Measurements from ENCODE around the gene ZNF709.
A peak's percentile ranks its signal among the peaks of the same experiment; 100 is the strongest.
"Not testable (repeated sequence)": the region's sequence is repeated elsewhere in the genome, so short reads cannot be mapped to it uniquely, and the experiment has no call there.

Gene ZNF709

GRCh38 chr19:12464139-12464538 is 20.5 kb downstream of the ZNF709 start:
- not testable (repeated sequence) for H3K4me3 ChIP-seq (ENCODE audit: insufficient read depth, low read depth, low read length, poor library complexity, severe bottlenecking); H3K27ac ChIP-seq (ENCODE audit: insufficient read depth, low read length, poor library complexity, severe bottlenecking); H3K27me3 ChIP-seq (replicated peaks; ENCODE audit: control insufficient read depth, insufficient read depth, low read length, poor library complexity, severe bottlenecking); H3K4me1 ChIP-seq (ENCODE audit: control insufficient read depth, insufficient read depth, low read length, poor library complexity, severe bottlenecking); DNase-seq
- Histone ChIP-seq H3K36me3 (ENCODE audit: control insufficient read depth, insufficient read depth, low read length) (peaks cover 24% of the 10 kb centered on the region), H3K9me3 (ENCODE audit: control insufficient read depth, low read length) (peaks cover 32% of the 10 kb centered on the region)

GRCh38 chr19:12453495-12453894 is 31.1 kb downstream of the ZNF709 start:
- H3K9me3 ChIP-seq (ENCODE audit: control insufficient read depth, low read length) = no peaks in the 10 kb centered on the region
- H3K27ac ChIP-seq (ENCODE audit: insufficient read depth, low read length, poor library complexity, severe bottlenecking) = no peak overlapping the region
- H3K36me3 ChIP-seq (ENCODE audit: control insufficient read depth, insufficient read depth, low read length) = no peaks in the 10 kb centered on the region
- H3K4me1 ChIP-seq (ENCODE audit: control insufficient read depth, insufficient read depth, low read length, poor library complexity, severe bottlenecking) = no peaks in the 10 kb centered on the region
- no peaks in the 10 kb centered on the region for H3K27me3 ChIP-seq (replicated peaks; ENCODE audit: control insufficient read depth, insufficient read depth, low read length, poor library complexity, severe bottlenecking)
- no peak overlapping the region for H3K4me3 ChIP-seq (ENCODE audit: insufficient read depth, low read depth, low read length, poor library complexity, severe bottlenecking)
- DNase-seq = no peak

DNA sequence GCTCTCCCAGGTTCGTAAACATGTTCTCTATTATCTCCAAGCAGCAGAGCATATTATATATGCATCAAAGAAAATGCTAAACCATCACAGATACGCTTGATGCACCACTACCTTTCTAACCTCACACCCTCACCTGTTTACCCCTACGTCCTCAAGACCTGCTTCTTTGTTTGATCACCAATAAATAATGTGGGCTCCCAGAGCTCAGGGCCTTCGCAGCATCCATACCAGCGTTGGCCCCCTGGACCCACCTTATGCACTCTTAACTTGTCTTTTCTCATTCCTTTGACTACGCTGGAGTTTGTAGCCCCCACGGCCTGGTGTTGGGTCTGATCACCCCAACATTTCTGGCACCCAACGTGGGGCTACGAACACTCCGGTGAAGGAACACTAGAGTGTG is 33.8 kb downstream of the ZNF709 start:
- no peaks in the 10 kb centered on the region for H3K9me3 ChIP-seq (ENCODE audit: control insufficient read depth, low read length)
- no peak for DNase-seq
- H3K4me3 ChIP-seq (ENCODE audit: insufficient read depth, low read depth, low read length, poor library complexity, severe bottlenecking) = no peak overlapping the region
- no peaks in the 10 kb centered on the region for H3K36me3 ChIP-seq (ENCODE audit: control insufficient read depth, insufficient read depth, low read length)
- no peaks in the 10 kb centered on the region for H3K4me1 ChIP-seq (ENCODE audit: control insufficient read depth, insufficient read depth, low read length, poor library complexity, severe bottlenecking)
- H3K27ac ChIP-seq (ENCODE audit: insufficient read depth, low read length, poor library complexity, severe bottlenecking) = no peak overlapping the region
- no peaks in the 10 kb centered on the region for H3K27me3 ChIP-seq (replicated peaks; ENCODE audit: control insufficient read depth, insufficient read depth, low read length, poor library complexity, severe bottlenecking)

DNA sequence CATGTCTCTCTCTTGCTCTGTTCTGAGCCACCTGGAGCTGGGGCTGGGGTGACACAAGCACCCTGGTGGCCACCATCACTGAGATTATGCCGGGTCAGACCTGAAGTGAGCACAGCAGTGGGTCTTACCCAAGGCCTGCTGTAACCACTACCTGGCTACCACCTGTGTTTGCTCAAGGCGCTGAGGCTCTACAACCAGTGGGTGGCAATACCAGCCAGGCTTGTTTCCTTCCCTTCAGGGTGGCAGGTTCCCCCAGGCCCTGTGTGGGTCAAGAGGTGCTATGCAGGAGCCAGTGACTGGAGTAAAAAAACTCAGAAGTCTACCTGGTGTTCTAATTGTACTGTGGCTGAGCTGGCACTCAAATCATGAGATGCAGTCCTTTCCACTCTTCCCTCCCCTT is 35.8 kb downstream of the ZNF709 start:
- no peak for DNase-seq
- Histone ChIP-seq H3K4me3 (ENCODE audit: insufficient read depth, low read depth, low read length, poor library complexity, severe bottlenecking) (no peak overlapping the region), H3K4me1 (ENCODE audit: control insufficient read depth, insufficient read depth, low read length, poor library complexity, severe bottlenecking) (no peaks in the 10 kb centered on the region), H3K36me3 (ENCODE audit: control insufficient read depth, insufficient read depth, low read length) (no peaks in the 10 kb centered on the region), H3K27ac (ENCODE audit: insufficient read depth, low read length, poor library complexity, severe bottlenecking) (no peak overlapping the region), H3K27me3 (replicated peaks; ENCODE audit: control insufficient read depth, insufficient read depth, low read length, poor library complexity, severe bottlenecking) (no peaks in the 10 kb centered on the region), H3K9me3 (ENCODE audit: control insufficient read depth, low read length) (no peaks in the 10 kb centered on the region)

- Histone ChIP-seq H3K27me3 (replicated peaks; ENCODE audit: control insufficient read depth, insufficient read depth, low read length, poor library complexity, severe bottlenecking) (no peaks in the 10 kb centered on the region), H3K27ac (ENCODE audit: insufficient read depth, low read length, poor library complexity, severe bottlenecking) (peak within 1 kb of the TSS; percentile 60), H3K4me3 (ENCODE audit: insufficient read depth, low read depth, low read length, poor library complexity, severe bottlenecking) (peak within 1 kb of the TSS; percentile 87), H3K4me1 (ENCODE audit: control insufficient read depth, insufficient read depth, low read length, poor library complexity, severe bottlenecking) (no peaks in the 10 kb centered on the region), H3K36me3 (ENCODE audit: control insufficient read depth, insufficient read depth, low read length) (no peaks in the 10 kb centered on the region), H3K9me3 (ENCODE audit: control insufficient read depth, low read length) (no peaks in the 10 kb centered on the region)
- DNase-seq = peak; percentile 91 to 99 (median 96)
Observed at GRCh38 chr19:12440541-12441316, 43.9 kb downstream of the ZNF709 start, which contains the start of gene ZNF443. ZNF443 (minus strand) TSS chr19:12441021; CDS start chr19:12440914, 107 bp downstream.

DNA sequence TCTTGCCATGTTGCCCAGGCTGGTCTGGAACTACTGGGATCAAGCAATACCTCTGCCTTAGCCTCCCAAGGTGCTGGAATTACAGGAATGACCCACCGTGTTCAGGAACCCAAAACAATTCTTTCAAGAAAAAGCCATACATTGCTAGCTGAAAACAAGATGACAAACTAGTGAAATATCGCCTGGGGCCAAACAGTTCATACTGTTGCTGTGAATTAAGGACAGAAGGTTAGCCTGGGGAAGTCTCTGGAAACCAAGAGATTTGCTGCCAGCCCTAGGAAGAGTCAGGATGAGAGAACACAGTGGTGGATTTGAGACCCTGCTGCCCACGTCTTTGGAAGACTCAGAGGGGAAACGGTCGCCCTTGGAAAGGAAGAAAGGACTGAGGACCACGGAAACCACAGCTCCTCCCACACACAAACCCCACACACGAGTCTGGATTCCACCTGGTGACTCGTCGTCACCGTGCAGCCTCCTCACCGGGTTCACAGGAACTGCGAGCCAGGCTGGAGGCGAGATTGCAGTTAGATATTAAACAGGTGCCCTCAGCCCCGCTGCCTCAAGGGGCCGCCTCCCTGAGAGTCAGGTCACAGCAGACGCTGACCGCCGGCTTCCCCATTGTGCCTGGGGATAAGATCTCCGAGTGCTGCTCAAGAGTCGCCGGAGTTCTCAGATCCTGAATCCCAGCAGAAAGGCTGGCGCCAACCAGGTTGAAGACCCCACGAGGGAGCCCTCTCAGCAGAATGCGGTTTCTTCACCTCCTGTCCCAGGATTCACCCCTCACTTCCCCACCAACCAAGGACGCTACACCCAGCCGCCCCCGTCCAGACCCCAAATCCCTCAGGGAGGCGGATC is 44.7 kb downstream of the ZNF709 start:
- not testable (repeated sequence) for H3K4me1 ChIP-seq (ENCODE audit: control insufficient read depth, insufficient read depth, low read length, poor library complexity, severe bottlenecking); H3K9me3 ChIP-seq (ENCODE audit: control insufficient read depth, low read length); H3K27me3 ChIP-seq (replicated peaks; ENCODE audit: control insufficient read depth, insufficient read depth, low read length, poor library complexity, severe bottlenecking); H3K36me3 ChIP-seq (ENCODE audit: control insufficient read depth, insufficient read depth, low read length)
- DNase-seq = peak; percentile 9 to 35 (median 32)
- peak overlapping the region; percentile 60 for H3K27ac ChIP-seq (ENCODE audit: insufficient read depth, low read length, poor library complexity, severe bottlenecking)
- peak overlapping the region; percentile 87 for H3K4me3 ChIP-seq (ENCODE audit: insufficient read depth, low read depth, low read length, poor library complexity, severe bottlenecking)

DNA sequence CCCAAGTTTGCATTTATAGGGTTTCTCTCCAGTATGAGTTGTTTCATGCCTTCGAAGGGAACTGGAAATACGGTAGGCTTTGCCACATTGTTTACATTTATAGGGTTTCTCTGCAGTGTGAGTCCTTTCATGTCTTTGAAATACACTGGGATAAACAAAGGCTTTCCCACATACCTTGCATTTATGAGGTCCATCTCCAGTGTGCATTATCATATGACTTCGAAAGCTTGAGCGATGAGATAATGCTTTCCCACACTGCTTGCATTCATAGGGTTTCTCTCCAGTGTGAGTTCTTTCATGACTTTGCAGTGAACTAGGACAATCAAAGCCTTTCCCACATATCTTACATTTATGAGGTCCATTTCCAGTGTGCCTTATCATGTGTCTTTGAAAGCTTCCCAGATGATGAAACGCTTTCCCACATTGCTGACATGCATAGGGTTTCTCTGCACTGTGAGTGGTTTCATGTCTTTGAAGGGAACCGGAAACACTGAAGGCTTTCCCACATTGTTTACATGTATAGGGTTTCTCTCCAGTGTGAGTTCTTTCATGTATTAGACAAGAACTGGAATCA is 53.8 kb downstream of the ZNF709 start:
- not testable (repeated sequence) for H3K27me3 ChIP-seq (replicated peaks; ENCODE audit: control insufficient read depth, insufficient read depth, low read length, poor library complexity, severe bottlenecking); H3K9me3 ChIP-seq (ENCODE audit: control insufficient read depth, low read length); H3K4me1 ChIP-seq (ENCODE audit: control insufficient read depth, insufficient read depth, low read length, poor library complexity, severe bottlenecking)

DNA sequence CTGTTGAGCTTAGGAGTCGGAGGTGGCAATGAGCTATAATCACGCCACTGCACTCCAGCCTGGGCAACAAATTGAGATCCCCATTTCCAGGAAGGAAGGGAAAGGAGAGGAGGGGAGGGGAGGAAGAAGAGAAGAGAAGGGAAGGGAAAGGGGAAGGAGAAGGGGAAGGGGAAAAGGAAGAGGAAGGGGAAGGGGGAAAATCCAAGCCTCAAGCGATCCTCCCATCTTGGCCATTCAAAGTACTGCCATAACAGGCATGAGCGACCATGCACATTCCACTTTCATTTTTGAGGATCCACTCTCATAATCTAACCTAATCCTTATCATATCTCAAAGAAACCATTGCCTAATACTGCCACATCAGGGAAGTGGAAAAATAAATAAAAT is 58.7 kb downstream of the ZNF709 start:
- Histone ChIP-seq H3K4me1 (ENCODE audit: control insufficient read depth, insufficient read depth, low read length, poor library complexity, severe bottlenecking) (no peaks in the 10 kb centered on the region), H3K9me3 (ENCODE audit: control insufficient read depth, low read length) (no peaks in the 10 kb centered on the region), H3K27me3 (replicated peaks; ENCODE audit: control insufficient read depth, insufficient read depth, low read length, poor library complexity, severe bottlenecking) (no peaks in the 10 kb centered on the region), H3K27ac (ENCODE audit: insufficient read depth, low read length, poor library complexity, severe bottlenecking) (no peak overlapping the region), H3K4me3 (ENCODE audit: insufficient read depth, low read depth, low read length, poor library complexity, severe bottlenecking) (no peak overlapping the region), H3K36me3 (ENCODE audit: control insufficient read depth, insufficient read depth, low read length) (peaks cover 6% of the 10 kb centered on the region)
- no peak for DNase-seq

More for the DNA sequence above, 53.8 kb downstream of the ZNF709 start:
- H3K27ac ChIP-seq (ENCODE audit: insufficient read depth, low read length, poor library complexity, severe bottlenecking); H3K36me3 ChIP-seq (ENCODE audit: control insufficient read depth, insufficient read depth, low read length); DNase-seq; H3K4me3 ChIP-seq (ENCODE audit: insufficient read depth, low read depth, low read length, poor library complexity, severe bottlenecking): not testable (repeated sequence)

DNA sequence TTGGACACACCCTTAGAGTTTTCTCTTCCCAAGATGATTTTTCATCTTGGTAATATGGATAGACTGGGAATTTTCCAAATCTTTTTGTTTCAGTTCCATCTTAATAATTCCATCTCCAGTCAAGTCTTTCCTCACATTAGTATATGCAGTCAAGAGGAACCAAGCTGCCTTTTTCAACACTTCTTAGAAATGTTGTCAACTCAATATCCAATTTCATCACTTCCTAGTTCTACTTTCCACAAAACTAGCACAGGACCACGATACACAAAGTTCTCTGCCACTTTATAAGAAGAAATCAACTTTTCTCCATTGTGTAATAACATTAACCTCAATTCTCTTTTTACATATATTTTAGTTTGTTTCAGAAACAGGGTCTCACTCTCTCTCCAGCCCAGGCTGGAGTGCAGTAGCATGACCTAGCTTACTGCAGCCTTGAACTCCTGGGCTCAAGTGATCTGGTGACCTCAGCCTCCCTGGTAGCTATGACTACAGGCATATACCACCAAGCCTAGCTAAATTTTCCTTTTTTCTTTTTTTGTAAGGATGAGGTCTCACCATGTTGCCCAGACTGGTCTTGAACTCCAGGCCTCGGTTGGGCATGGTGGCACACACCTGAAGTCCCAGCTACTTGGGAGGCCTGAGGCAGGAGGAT is 59.3 kb downstream of the ZNF709 start:
- no peaks in the 10 kb centered on the region for H3K9me3 ChIP-seq (ENCODE audit: control insufficient read depth, low read length)
- DNase-seq = no peak
- no peaks in the 10 kb centered on the region for H3K4me1 ChIP-seq (ENCODE audit: control insufficient read depth, insufficient read depth, low read length, poor library complexity, severe bottlenecking)
- peaks cover under 1% of the 10 kb centered on the region for H3K36me3 ChIP-seq (ENCODE audit: control insufficient read depth, insufficient read depth, low read length)
- H3K27ac ChIP-seq (ENCODE audit: insufficient read depth, low read length, poor library complexity, severe bottlenecking) = no peak overlapping the region
- no peaks in the 10 kb centered on the region for H3K27me3 ChIP-seq (replicated peaks; ENCODE audit: control insufficient read depth, insufficient read depth, low read length, poor library complexity, severe bottlenecking)
- no peak overlapping the region for H3K4me3 ChIP-seq (ENCODE audit: insufficient read depth, low read depth, low read length, poor library complexity, severe bottlenecking)

Data from effector memory CD4-positive, alpha-beta T cell (primary cell).